Astrocyte of the cerebellum (primary cell): Measurements from ENCODE around the gene CPXM1.

Experiments used
- DNase-seq: peaks from one replicate; pipeline ENCODE4 v3.0.0-alpha.2; 2011; ENCODE audit warnings: low read depth
- H3K4me3 ChIP-seq: 2 replicates; pipeline ENCODE4 v1.5.1; 2011; ENCODE audit warnings: mild to moderate bottlenecking, low read depth, low read length, moderate library complexity
- in situ Hi-C: cut with HindIII; loops from 2 replicates; pipeline ENCODE4 v1.10.0; 2017; ENCODE audit warnings: low sequenced_read_pairs
- TF ChIP-seq, protein P1 (sequence below): IDR thresholded peaks from 2 replicates; pipeline ENCODE4 v1.5.1; 2012; ENCODE audit warnings: low read length, low read depth, moderate library complexity, mild to moderate bottlenecking; ENCODE audit errors: missing control alignments

CPXM1 gene

DNA sequence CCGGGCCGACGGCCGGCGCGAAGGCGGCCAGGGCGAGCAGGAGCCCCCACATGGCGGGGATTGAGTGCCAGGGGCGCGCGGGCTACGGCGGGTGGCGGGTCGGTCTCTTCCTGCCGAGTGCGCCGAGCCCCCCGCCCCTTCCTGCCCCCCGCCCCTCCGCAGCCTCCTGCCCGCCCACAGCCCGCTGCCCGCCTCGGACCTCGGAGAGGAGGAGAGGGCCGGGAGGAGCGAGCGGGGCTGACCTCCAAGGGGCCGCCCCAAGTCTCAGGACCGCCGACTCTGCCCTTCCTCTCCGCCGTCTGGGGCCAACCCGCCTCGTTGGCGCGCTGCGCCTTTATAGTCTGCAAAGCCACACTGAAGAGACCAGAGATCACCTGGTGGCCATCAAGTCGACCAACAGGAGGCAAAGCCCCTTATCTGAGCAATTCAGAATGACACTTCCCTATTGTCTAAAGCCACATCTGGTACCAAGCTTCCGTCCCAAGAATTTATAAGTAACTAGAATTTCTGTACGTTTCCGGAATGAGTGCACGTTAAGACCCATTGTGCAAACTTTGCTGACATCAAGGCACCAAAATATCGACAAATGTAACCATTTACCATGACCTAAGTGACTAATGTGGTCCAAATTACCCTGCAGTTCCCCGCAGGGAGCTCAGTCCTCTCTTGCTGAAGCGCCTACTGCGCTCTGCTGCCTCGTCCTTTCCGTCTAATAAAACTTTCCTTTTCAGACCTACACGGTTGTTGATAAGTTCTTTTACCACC is at the start of gene CPXM1:
TSS of gene CPXM1 (minus strand) at position 107 of the 765 bp plus-strand sequence. CDS start at position 52, 55 bp downstream.
- no peak for DNase-seq
- H3K4me3 ChIP-seq = peak within 1 kb of the TSS; percentile 47
- TF ChIP-seq, protein P1, sequence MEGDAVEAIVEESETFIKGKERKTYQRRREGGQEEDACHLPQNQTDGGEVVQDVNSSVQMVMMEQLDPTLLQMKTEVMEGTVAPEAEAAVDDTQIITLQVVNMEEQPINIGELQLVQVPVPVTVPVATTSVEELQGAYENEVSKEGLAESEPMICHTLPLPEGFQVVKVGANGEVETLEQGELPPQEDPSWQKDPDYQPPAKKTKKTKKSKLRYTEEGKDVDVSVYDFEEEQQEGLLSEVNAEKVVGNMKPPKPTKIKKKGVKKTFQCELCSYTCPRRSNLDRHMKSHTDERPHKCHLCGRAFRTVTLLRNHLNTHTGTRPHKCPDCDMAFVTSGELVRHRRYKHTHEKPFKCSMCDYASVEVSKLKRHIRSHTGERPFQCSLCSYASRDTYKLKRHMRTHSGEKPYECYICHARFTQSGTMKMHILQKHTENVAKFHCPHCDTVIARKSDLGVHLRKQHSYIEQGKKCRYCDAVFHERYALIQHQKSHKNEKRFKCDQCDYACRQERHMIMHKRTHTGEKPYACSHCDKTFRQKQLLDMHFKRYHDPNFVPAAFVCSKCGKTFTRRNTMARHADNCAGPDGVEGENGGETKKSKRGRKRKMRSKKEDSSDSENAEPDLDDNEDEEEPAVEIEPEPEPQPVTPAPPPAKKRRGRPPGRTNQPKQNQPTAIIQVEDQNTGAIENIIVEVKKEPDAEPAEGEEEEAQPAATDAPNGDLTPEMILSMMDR = no peak
- in situ Hi-C loops = no loop called here

DNA sequence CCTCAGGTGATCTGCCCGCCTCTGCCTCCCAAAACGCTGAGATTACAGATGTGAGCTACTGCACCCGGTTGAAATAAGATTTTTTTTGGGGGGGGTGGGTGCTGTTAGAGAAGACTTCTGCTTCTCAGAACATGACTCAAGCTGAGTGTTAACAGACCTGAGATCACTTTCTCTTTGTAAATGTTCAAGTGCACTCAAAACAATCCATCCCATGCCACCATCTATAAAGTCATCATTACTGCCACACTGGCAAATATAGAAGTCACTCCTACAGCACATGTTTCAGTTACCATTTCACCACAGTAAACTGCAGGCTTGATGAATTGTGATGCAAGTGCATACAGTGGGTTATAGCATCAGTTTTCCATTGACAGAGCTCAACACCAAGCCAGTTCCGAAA is 49.1 kb upstream of the CPXM1 start:
- in situ Hi-C loops = no loop called here
- H3K4me3 ChIP-seq = no peak overlapping the region
- no peak for DNase-seq
- TF ChIP-seq, protein P1 = no peak

DNA sequence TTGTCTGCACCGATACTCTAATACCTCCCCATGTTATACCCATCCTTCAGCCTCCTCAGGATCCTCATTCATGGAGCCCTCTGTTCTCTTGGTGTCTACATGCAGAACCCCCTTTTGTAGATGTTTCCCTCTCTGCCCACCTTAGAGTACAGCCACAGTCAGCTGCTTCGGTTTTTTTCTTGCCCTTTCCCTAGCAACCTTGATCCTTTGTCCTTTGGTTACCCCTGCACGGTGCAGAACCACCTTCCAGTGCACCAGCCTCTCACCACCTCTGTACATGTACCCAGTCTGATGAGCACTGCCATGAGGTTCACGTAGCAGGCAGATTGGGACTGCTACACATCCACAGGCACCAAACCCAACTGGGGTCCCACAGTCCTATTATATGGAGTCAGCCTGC is 47.4 kb upstream of the CPXM1 start:
- in situ Hi-C loops = no loop called here
- TF ChIP-seq, protein P1 = no peak
- no peak for DNase-seq
- H3K4me3 ChIP-seq = no peak overlapping the region

DNA sequence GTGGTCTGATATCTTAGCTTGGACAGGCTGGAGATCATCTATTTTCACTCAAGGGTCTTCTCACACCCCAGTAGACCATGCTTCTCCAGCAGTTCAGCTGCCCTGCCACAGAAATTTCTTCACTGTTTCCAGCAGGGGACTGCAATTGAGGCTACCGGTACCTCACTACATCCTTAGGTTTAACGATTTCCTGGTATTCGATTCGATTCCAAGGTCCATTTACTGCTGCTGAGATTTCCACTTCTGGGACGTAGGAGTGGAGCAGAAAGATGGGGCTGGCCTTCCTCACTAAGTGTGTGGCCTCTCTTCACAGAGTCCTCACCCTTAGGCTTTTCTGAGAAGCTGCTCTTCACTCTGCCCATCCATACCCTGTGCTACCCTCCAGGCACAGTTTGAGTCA is 46.3 kb upstream of the CPXM1 start:
- DNase-seq = no peak
- TF ChIP-seq, protein P1 = no peak
- no peak overlapping the region for H3K4me3 ChIP-seq
- in situ Hi-C loops = no loop called here

DNA sequence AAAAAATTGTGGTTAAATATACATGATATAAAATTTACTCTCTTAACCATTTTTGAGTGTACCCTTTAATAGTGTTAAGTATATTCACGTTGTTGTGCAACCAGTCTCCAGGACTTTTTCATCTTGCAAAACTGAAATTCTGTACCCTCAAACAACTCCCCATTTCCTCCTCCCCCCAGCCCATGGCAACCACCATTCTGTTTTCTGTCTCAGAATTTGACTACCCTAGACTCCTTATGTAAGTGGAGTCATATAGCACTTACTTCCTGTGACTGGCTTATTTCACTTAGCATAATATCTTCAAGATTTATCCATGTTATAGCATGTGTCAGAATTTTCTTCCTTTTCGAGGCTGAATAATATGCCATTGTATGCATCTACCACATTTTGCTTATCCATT is 45.2 kb upstream of the CPXM1 start:
- TF ChIP-seq, protein P1 = no peak
- DNase-seq = no peak
- H3K4me3 ChIP-seq = no peak overlapping the region
- in situ Hi-C loops = no loop called here

DNA sequence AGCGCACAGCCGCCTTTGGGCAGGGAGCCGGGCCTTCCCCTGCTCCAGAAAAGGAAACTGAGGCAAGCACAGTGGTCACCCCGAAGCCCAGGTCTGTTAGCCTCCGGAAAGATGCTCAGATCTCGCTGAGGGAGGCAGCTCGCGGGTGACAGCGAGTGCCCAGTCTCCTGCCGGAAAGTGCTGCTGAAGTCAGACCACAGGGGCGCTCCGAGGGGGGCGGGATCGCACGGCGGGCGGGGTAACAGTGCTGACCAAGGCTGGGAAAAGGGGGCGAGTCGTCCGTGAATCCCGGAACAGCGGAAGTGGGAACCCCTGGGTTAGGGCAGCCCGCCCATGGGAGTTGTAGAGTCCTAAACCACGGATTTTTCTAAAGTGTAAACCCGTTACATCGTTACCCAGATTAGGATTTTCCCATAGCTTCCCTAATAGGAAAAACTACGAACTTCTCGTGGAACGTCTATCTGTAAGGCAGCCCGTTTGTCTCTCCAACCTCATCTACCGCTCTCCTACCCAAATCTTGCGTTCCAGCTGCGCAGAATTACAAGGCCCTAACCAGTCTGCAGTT is 40.6 kb upstream of the CPXM1 start:
- TF ChIP-seq, protein P1 = no peak
- no peak for DNase-seq
- in situ Hi-C loops = no loop called here
- peak overlapping the region; percentile 76 for H3K4me3 ChIP-seq
